Measurements from ENCODE around the gene MIA3. TPM values are rescaled to one million over a fixed set of nuclear protein-coding genes. Genes with fewer than 3 reads are reported as not detected.

MIA3 gene, protein sequence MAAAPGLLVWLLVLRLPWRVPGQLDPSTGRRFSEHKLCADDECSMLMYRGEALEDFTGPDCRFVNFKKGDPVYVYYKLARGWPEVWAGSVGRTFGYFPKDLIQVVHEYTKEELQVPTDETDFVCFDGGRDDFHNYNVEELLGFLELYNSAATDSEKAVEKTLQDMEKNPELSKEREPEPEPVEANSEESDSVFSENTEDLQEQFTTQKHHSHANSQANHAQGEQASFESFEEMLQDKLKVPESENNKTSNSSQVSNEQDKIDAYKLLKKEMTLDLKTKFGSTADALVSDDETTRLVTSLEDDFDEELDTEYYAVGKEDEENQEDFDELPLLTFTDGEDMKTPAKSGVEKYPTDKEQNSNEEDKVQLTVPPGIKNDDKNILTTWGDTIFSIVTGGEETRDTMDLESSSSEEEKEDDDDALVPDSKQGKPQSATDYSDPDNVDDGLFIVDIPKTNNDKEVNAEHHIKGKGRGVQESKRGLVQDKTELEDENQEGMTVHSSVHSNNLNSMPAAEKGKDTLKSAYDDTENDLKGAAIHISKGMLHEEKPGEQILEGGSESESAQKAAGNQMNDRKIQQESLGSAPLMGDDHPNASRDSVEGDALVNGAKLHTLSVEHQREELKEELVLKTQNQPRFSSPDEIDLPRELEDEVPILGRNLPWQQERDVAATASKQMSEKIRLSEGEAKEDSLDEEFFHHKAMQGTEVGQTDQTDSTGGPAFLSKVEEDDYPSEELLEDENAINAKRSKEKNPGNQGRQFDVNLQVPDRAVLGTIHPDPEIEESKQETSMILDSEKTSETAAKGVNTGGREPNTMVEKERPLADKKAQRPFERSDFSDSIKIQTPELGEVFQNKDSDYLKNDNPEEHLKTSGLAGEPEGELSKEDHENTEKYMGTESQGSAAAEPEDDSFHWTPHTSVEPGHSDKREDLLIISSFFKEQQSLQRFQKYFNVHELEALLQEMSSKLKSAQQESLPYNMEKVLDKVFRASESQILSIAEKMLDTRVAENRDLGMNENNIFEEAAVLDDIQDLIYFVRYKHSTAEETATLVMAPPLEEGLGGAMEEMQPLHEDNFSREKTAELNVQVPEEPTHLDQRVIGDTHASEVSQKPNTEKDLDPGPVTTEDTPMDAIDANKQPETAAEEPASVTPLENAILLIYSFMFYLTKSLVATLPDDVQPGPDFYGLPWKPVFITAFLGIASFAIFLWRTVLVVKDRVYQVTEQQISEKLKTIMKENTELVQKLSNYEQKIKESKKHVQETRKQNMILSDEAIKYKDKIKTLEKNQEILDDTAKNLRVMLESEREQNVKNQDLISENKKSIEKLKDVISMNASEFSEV (N-terminal part only)
- 92.3 to 107 TPM (median 96.4 TPM) in 3 replicates for total RNA-seq
- long read RNA-seq, full-length matches to known transcripts, result 55 of 90 reads
- long read RNA-seq, partial matches to known transcripts, result 12 of 90 reads
- long read RNA-seq, other reads (novel, unspliced or antisense), result 23 of 90 reads

- TF ChIP-seq, protein P1, sequence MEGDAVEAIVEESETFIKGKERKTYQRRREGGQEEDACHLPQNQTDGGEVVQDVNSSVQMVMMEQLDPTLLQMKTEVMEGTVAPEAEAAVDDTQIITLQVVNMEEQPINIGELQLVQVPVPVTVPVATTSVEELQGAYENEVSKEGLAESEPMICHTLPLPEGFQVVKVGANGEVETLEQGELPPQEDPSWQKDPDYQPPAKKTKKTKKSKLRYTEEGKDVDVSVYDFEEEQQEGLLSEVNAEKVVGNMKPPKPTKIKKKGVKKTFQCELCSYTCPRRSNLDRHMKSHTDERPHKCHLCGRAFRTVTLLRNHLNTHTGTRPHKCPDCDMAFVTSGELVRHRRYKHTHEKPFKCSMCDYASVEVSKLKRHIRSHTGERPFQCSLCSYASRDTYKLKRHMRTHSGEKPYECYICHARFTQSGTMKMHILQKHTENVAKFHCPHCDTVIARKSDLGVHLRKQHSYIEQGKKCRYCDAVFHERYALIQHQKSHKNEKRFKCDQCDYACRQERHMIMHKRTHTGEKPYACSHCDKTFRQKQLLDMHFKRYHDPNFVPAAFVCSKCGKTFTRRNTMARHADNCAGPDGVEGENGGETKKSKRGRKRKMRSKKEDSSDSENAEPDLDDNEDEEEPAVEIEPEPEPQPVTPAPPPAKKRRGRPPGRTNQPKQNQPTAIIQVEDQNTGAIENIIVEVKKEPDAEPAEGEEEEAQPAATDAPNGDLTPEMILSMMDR (IDR thresholded peaks at IDR 0.05), result no peak
- Mint-ChIP-seq H3K4me3 (ENCODE audit: unreplicated experiment) (peak within 1 kb of the TSS; percentile 87), H3K27me3 (ENCODE audit: low read depth) (peaks cover 15% of the 10 kb centered on the region), H3K9me3 (ENCODE audit: low read depth) (no peaks in the 10 kb centered on the region), H3K27ac (ENCODE audit: unreplicated experiment) (peak within 1 kb of the TSS; percentile 94), H3K36me3 (ENCODE audit: low read depth) (peaks cover 9% of the 10 kb centered on the region), H3K4me1 (ENCODE audit: low read depth) (peaks cover 20% of the 10 kb centered on the region)
- no peak for DNase-seq (ENCODE audit: low spot score)
Observed at GRCh38 chr1:222618001-222618879, at the start of gene MIA3. TSS of gene MIA3 (plus strand) at chr1:222618097. CDS start at chr1:222618111, 14 bp downstream.

GRCh38 chr1:222570837-222571236, 47.1 kb upstream of the MIA3 start:
- no peak overlapping the region for H3K27ac Mint-ChIP-seq (ENCODE audit: unreplicated experiment)
- peaks cover 13% of the 10 kb centered on the region for H3K9me3 Mint-ChIP-seq (ENCODE audit: low read depth)
- no peak for DNase-seq (ENCODE audit: low spot score)
- H3K4me3 Mint-ChIP-seq (ENCODE audit: unreplicated experiment), result no peak overlapping the region
- H3K4me1 Mint-ChIP-seq (ENCODE audit: low read depth), result no peaks in the 10 kb centered on the region
- no peaks in the 10 kb centered on the region for H3K27me3 Mint-ChIP-seq (ENCODE audit: low read depth)
- H3K36me3 Mint-ChIP-seq (ENCODE audit: low read depth), result peaks cover 30% of the 10 kb centered on the region
- TF ChIP-seq, protein P1 (IDR thresholded peaks at IDR 0.05), result no peak

GRCh38 chr1:222579316-222579715, 38.6 kb upstream of the MIA3 start:
- H3K27ac Mint-ChIP-seq (ENCODE audit: unreplicated experiment), result no peak overlapping the region

DNA sequence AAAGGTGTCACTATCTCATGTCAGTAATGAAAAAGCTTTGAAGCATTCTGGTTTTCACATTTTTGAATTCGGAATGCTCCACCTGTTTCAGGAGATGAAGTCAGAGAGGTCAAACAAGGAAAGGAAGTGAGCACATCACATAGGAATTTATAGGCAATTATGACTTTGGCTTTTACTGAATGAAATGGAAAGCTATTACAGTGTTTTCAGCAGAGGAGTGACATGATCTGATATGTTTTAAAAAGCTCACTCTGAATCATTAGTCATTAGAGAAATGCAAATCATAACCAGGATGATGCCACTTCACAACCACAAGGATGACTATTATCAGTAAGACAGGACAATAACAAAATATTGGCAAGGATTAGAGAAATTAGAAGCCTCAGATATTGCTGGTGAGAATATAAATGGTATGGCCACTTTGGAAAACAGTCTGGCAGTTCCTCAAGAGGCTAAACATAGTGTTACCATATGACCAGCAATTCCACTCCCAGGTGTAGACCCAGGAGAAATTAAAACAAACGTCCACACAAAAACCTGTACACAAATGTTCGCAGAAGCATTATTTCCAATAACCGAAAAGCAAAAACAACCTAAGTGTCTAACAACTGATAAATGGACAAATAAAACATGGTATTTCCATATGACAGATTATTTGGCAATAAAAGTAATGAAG, 35.7 kb upstream of the MIA3 start:
- Mint-ChIP-seq H3K27ac (ENCODE audit: unreplicated experiment) (no peak overlapping the region), H3K27me3 (ENCODE audit: low read depth) (no peaks in the 10 kb centered on the region), H3K4me3 (ENCODE audit: unreplicated experiment) (no peak overlapping the region), H3K4me1 (ENCODE audit: low read depth) (no peaks in the 10 kb centered on the region), H3K9me3 (ENCODE audit: low read depth) (no peaks in the 10 kb centered on the region), H3K36me3 (ENCODE audit: low read depth) (peaks cover 16% of the 10 kb centered on the region)
- DNase-seq (ENCODE audit: low spot score), result no peak
- TF ChIP-seq, protein P1 (IDR thresholded peaks at IDR 0.05), result no peak

More at GRCh38 chr1:222579316-222579715, 38.6 kb upstream of the MIA3 start:
- no peak for DNase-seq (ENCODE audit: low spot score)
- Mint-ChIP-seq H3K4me1 (ENCODE audit: low read depth) (no peaks in the 10 kb centered on the region), H3K36me3 (ENCODE audit: low read depth) (peaks cover 16% of the 10 kb centered on the region), H3K9me3 (ENCODE audit: low read depth) (no peaks in the 10 kb centered on the region), H3K27me3 (ENCODE audit: low read depth) (no peaks in the 10 kb centered on the region), H3K4me3 (ENCODE audit: unreplicated experiment) (no peak overlapping the region)
- TF ChIP-seq, protein P1 (IDR thresholded peaks at IDR 0.05), result no peak
